GM06990 (cell line): ENCODE data around the gene FAM177B.

Experiments
- DNase-seq: peaks from one replicate; pipeline ENCODE4 v3.0.0-alpha.2; 2011; ENCODE audit not compliant: insufficient read length; ENCODE audit errors: extremely low read depth
- H3K27me3 ChIP-seq: replicated peaks from 2 replicates; pipeline ENCODE4 v1.6.0; 2011; ENCODE audit warnings: low read length; ENCODE audit not compliant: control insufficient read depth, insufficient read depth
- H3K36me3 ChIP-seq: 2 replicates; pipeline ENCODE4 v1.5.1; 2011; ENCODE audit warnings: low read length; ENCODE audit not compliant: control insufficient read depth, insufficient read depth
- H3K4me3 ChIP-seq: replicated peaks from 2 replicates; pipeline ENCODE4 v1.5.1; 2011; ENCODE audit warnings: low read depth, mild to moderate bottlenecking, control low read depth, low read length
- CTCF ChIP-seq: IDR thresholded peaks from 2 replicates; pipeline ENCODE4 v1.5.1; 2011; ENCODE audit warnings: low read length, control low read depth, mild to moderate bottlenecking, inconsistent platforms; ENCODE audit not compliant: insufficient read depth, poor library complexity, severe bottlenecking

The FAM177B gene

GRCh38 chr1:222769971-222770620, 33.1 kb downstream of the FAM177B start:
- no peaks in the 10 kb centered on the region for H3K27me3 ChIP-seq
- no peak for DNase-seq
- TF ChIP-seq CTCF = no peak
- no peaks in the 10 kb centered on the region for H3K36me3 ChIP-seq
- no peak overlapping the region for H3K4me3 ChIP-seq

GRCh38 chr1:222772996-222773379, 36.0 kb downstream of the FAM177B start:
- Histone ChIP-seq H3K36me3 (no peaks in the 10 kb centered on the region), H3K4me3 (no peak overlapping the region), H3K27me3 (no peaks in the 10 kb centered on the region)
- TF ChIP-seq CTCF = no peak
- DNase-seq = peak; percentile 65

GRCh38 chr1:222777463-222777862, 40.5 kb downstream of the FAM177B start:
- no peaks in the 10 kb centered on the region for H3K27me3 ChIP-seq
- no peak overlapping the region for H3K4me3 ChIP-seq
- no peaks in the 10 kb centered on the region for H3K36me3 ChIP-seq
- no peak for DNase-seq
- no peak for TF ChIP-seq CTCF

GRCh38 chr1:222777977-222778376, 41.0 kb downstream of the FAM177B start:
- Histone ChIP-seq H3K4me3 (no peak overlapping the region), H3K36me3 (no peaks in the 10 kb centered on the region), H3K27me3 (no peaks in the 10 kb centered on the region)
- DNase-seq = no peak
- no peak for TF ChIP-seq CTCF

- Histone ChIP-seq H3K4me3 (no peak overlapping the region), H3K27me3 (no peaks in the 10 kb centered on the region; the same call in 1 of the 2 replicates), H3K36me3 (no peaks in the 10 kb centered on the region)
- TF ChIP-seq CTCF = no peak
- DNase-seq = no peak
These were observed 44.2 kb downstream of the FAM177B start for GRCh38 chr1:222781251-222781650.

- DNase-seq = no peak
- Histone ChIP-seq H3K27me3 (no peaks in the 10 kb centered on the region; the same call in 1 of the 2 replicates), H3K36me3 (no peaks in the 10 kb centered on the region), H3K4me3 (no peak overlapping the region)
- no peak for TF ChIP-seq CTCF
These were observed 46.0 kb downstream of the FAM177B start for GRCh38 chr1:222783051-222783450.
